WTC11 (cell line): Measurements from ENCODE around the gene MRTFA. TPM values are rescaled to one million over a fixed set of nuclear protein-coding genes. Genes with fewer than 3 reads are reported as not detected.

Experiments
- ATAC-seq: fragments of 200-7000 bp; cut with Tn5 transposase; 2 replicates; pipeline ENCODE4 v1.10.0; 2021; ENCODE audit warnings: mild to moderate bottlenecking, moderate library complexity
- CTCF ChIA-PET: fragments of 300-600 bp; sonication (Branson Sonifier 250); formaldehyde crosslinking; loops from one replicate; lab custom pipeline; 2021; ENCODE audit warnings: antibody characterized with exemption; lab: Charles Lee
- POLR2A ChIA-PET: fragments of 350-600 bp; sonication (Branson Sonifier 250); formaldehyde crosslinking; loops from one replicate; lab custom pipeline; 2021; ENCODE audit warnings: antibody characterized with exemption; lab: Charles Lee
- DNase-seq: peaks from one replicate; pipeline ENCODE4 v3.0.0; 2021; ENCODE audit warnings: low spot score
- H3K27ac Mint-ChIP-seq: 2 replicates; pipeline ENCODE4 v1.8.0; 2021; ENCODE audit warnings: mixed read lengths
- H3K27me3 Mint-ChIP-seq: 2 replicates; pipeline ENCODE4 v1.8.0; 2021; ENCODE audit warnings: low read depth, mild to moderate bottlenecking, moderate library complexity, mixed read lengths
- H3K36me3 Mint-ChIP-seq: 2 replicates; pipeline ENCODE4 v1.8.0; 2021; ENCODE audit warnings: mixed read lengths
- H3K4me1 Mint-ChIP-seq: 2 replicates; pipeline ENCODE4 v1.8.0; 2022; ENCODE audit warnings: mixed read lengths
- H3K4me3 Mint-ChIP-seq: 2 replicates; pipeline ENCODE4 v1.8.0; 2021; ENCODE audit warnings: mild to moderate bottlenecking, moderate library complexity, mixed read lengths
- H3K9me3 Mint-ChIP-seq: 2 replicates; pipeline ENCODE4 v1.8.0; 2021; ENCODE audit warnings: mixed read lengths
- ELF4 ChIP-seq: sonication (generic); formaldehyde crosslinking; IDR thresholded peaks from 2 replicates; pipeline ENCODE4 v1.8.1; 2022; ENCODE audit warnings: low read depth, mild to moderate bottlenecking, moderate library complexity, missing genetic modification reagents
- ETV6 ChIP-seq: sonication (generic); formaldehyde crosslinking; IDR thresholded peaks from 2 replicates; pipeline ENCODE4 v1.8.1; 2022; ENCODE audit warnings: mild to moderate bottlenecking, missing genetic modification reagents
- FOXJ3 ChIP-seq: sonication (generic); formaldehyde crosslinking; IDR thresholded peaks from 2 replicates; pipeline ENCODE4 v1.9.0; 2021; ENCODE audit warnings: missing genetic modification reagents, mild to moderate bottlenecking, borderline replicate concordance
- GABPB1 ChIP-seq: sonication (generic); formaldehyde crosslinking; IDR thresholded peaks from 2 replicates; pipeline ENCODE4 v1.8.1; 2023; ENCODE audit warnings: mild to moderate bottlenecking, missing genetic modification reagents
- HMGA2 ChIP-seq: fragments of 250-450 bp; sonication (Bioruptor Pico); IDR thresholded peaks from 2 replicates; pipeline ENCODE4 v1.4.0; 2021; ENCODE audit warnings: mild to moderate bottlenecking, moderate library complexity
- ZNF138 ChIP-seq: sonication (generic); formaldehyde crosslinking; conservative IDR thresholded peaks from 2 replicates; pipeline ENCODE4 v1.8.1; 2022; ENCODE audit warnings: mild to moderate bottlenecking, moderate library complexity, missing genetic modification reagents
- ZNF423 ChIP-seq: fragments of 250-450 bp; sonication (Bioruptor Pico); IDR thresholded peaks from 2 replicates; pipeline ENCODE4 v2.1.2; 2022; ENCODE audit warnings: mild to moderate bottlenecking, moderate library complexity
- total RNA-seq: library from RNA; stranded (reverse); gene quantifications from 3 replicates; pipeline ENCODE4 v1.2.3, GENCODE V29; 2021
- TF ChIP-seq, protein P1 (sequence below): sonication (generic); formaldehyde crosslinking; IDR thresholded peaks from 2 replicates; pipeline ENCODE4 v1.8.0; 2022; ENCODE audit warnings: mild to moderate bottlenecking, missing genetic modification reagents
- TF ChIP-seq, protein P2 (sequence below): fragments of 250-450 bp; sonication (Bioruptor Pico); IDR thresholded peaks from 2 replicates; pipeline ENCODE4 v1.8.0; 2021; ENCODE audit warnings: mild to moderate bottlenecking
- TF ChIP-seq, protein P3 (sequence below): sonication (generic); formaldehyde crosslinking; IDR thresholded peaks from 2 replicates; pipeline ENCODE4 v1.8.1; 2023; ENCODE audit warnings: mild to moderate bottlenecking, moderate library complexity, missing genetic modification reagents
- TF ChIP-seq, protein P4 (sequence below): sonication (generic); formaldehyde crosslinking; conservative IDR thresholded peaks from 2 replicates; pipeline ENCODE4 v1.8.1; 2022; ENCODE audit warnings: mild to moderate bottlenecking, missing genetic modification reagents
- TF ChIP-seq, protein P5 (sequence below): sonication (generic); formaldehyde crosslinking; IDR thresholded peaks from 2 replicates; pipeline ENCODE4 v1.8.0; 2023; ENCODE audit warnings: missing genetic modification reagents
- TF ChIP-seq, protein P6 (sequence below): sonication (generic); formaldehyde crosslinking; IDR thresholded peaks from 2 replicates; pipeline ENCODE4 v1.8.1; 2022; ENCODE audit warnings: mild to moderate bottlenecking, missing genetic modification reagents, moderate library complexity, borderline replicate concordance
- TF ChIP-seq, protein P7 (sequence below): sonication (generic); formaldehyde crosslinking; IDR thresholded peaks from 2 replicates; pipeline ENCODE4 v1.8.1; 2023; ENCODE audit warnings: mild to moderate bottlenecking, missing genetic modification reagents
- TF ChIP-seq, protein P8 (sequence below): sonication (generic); formaldehyde crosslinking; IDR thresholded peaks from 2 replicates; pipeline ENCODE4 v1.8.1; 2023; ENCODE audit warnings: mild to moderate bottlenecking, missing genetic modification reagents
- TF ChIP-seq, protein P9 (sequence below): sonication (generic); formaldehyde crosslinking; IDR thresholded peaks from 2 replicates; pipeline ENCODE4 v1.8.1; 2023; ENCODE audit warnings: mild to moderate bottlenecking, missing genetic modification reagents, moderate library complexity

MRTFA gene
- total RNA-seq, 1 experiment from 2014 or later = 48.4 TPM

DNA sequence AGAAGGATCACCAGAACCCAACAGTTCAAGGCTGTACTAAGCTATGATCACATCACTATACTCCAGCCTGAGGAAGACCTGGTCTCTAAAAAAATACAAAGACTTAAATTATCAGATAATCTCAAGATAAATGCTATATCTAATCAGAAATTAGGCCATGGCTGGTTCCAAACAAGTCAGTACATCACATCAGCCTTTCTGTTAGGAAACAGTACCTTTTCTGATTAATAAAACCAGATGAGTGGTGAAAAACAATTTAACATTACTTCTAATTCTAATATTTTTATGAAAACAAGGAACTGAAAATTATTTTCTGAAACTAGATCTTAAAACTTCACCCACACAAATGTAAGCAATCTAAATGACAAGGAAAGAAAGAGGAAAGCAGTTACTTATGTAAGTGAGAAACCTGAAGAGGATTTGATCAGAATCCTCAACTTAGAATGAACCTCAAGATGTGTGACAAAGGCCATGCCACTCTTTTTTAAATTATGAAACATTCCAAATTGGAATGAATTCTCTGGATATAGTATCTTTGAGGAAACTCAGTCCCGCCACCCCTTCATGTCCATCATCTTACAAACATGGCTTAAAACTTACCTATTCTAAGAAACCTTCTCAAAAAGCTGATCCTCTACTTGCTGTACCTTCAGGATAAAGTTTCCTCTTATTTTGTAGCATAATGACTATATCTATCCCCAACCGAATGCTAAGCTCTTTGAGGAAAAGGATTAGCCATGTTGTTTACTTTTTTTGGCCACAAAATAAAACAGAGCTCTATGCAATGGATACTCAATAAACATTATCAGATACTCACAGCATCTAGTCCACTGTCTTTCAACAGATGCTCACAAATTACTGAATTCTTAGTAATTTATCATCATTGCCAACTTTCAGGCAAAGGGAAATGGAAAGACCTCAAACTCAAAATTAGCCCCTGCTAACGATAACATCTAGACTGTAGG lies 132.0 kb downstream of the MRTFA start:
- DNase-seq (no peak), ATAC-seq (no peak)
- TF ChIP-seq ZNF138 (CRISPR knock-in tag) = no peak
- TF ChIP-seq HMGA2 (CRISPR knock-in tag) = no peak
- TF ChIP-seq, protein P1, sequence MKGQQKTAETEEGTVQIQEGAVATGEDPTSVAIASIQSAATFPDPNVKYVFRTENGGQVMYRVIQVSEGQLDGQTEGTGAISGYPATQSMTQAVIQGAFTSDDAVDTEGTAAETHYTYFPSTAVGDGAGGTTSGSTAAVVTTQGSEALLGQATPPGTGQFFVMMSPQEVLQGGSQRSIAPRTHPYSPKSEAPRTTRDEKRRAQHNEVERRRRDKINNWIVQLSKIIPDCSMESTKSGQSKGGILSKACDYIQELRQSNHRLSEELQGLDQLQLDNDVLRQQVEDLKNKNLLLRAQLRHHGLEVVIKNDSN = no peak
- TF ChIP-seq ETV6 = no peak
- TF ChIP-seq, protein P2, sequence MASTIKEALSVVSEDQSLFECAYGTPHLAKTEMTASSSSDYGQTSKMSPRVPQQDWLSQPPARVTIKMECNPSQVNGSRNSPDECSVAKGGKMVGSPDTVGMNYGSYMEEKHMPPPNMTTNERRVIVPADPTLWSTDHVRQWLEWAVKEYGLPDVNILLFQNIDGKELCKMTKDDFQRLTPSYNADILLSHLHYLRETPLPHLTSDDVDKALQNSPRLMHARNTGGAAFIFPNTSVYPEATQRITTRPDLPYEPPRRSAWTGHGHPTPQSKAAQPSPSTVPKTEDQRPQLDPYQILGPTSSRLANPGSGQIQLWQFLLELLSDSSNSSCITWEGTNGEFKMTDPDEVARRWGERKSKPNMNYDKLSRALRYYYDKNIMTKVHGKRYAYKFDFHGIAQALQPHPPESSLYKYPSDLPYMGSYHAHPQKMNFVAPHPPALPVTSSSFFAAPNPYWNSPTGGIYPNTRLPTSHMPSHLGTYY (CRISPR knock-in tag) = no peak
- TF ChIP-seq, protein P3, sequence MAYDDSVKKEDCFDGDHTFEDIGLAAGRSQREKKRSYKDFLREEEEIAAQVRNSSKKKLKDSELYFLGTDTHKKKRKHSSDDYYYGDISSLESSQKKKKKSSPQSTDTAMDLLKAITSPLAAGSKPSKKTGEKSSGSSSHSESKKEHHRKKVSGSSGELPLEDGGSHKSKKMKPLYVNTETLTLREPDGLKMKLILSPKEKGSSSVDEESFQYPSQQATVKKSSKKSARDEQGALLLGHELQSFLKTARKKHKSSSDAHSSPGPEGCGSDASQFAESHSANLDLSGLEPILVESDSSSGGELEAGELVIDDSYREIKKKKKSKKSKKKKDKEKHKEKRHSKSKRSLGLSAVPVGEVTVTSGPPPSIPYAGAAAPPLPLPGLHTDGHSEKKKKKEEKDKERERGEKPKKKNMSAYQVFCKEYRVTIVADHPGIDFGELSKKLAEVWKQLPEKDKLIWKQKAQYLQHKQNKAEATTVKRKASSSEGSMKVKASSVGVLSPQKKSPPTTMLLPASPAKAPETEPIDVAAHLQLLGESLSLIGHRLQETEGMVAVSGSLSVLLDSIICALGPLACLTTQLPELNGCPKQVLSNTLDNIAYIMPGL = no peak
- TF ChIP-seq, protein P4, sequence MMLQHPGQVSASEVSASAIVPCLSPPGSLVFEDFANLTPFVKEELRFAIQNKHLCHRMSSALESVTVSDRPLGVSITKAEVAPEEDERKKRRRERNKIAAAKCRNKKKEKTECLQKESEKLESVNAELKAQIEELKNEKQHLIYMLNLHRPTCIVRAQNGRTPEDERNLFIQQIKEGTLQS = no peak
- no peak for TF ChIP-seq ELF4 (CRISPR knock-in tag)
- no peak for TF ChIP-seq FOXJ3 (CRISPR knock-in tag)
- TF ChIP-seq, protein P5, sequence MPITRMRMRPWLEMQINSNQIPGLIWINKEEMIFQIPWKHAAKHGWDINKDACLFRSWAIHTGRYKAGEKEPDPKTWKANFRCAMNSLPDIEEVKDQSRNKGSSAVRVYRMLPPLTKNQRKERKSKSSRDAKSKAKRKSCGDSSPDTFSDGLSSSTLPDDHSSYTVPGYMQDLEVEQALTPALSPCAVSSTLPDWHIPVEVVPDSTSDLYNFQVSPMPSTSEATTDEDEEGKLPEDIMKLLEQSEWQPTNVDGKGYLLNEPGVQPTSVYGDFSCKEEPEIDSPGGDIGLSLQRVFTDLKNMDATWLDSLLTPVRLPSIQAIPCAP = no peak
- no peak for TF ChIP-seq ZNF423 (CRISPR knock-in tag)
- TF ChIP-seq, protein P6, sequence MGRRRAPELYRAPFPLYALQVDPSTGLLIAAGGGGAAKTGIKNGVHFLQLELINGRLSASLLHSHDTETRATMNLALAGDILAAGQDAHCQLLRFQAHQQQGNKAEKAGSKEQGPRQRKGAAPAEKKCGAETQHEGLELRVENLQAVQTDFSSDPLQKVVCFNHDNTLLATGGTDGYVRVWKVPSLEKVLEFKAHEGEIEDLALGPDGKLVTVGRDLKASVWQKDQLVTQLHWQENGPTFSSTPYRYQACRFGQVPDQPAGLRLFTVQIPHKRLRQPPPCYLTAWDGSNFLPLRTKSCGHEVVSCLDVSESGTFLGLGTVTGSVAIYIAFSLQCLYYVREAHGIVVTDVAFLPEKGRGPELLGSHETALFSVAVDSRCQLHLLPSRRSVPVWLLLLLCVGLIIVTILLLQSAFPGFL (CRISPR knock-in tag) = no peak
- TF ChIP-seq, protein P7, sequence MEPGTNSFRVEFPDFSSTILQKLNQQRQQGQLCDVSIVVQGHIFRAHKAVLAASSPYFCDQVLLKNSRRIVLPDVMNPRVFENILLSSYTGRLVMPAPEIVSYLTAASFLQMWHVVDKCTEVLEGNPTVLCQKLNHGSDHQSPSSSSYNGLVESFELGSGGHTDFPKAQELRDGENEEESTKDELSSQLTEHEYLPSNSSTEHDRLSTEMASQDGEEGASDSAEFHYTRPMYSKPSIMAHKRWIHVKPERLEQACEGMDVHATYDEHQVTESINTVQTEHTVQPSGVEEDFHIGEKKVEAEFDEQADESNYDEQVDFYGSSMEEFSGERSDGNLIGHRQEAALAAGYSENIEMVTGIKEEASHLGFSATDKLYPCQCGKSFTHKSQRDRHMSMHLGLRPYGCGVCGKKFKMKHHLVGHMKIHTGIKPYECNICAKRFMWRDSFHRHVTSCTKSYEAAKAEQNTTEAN = no peak
- TF ChIP-seq, protein P8, sequence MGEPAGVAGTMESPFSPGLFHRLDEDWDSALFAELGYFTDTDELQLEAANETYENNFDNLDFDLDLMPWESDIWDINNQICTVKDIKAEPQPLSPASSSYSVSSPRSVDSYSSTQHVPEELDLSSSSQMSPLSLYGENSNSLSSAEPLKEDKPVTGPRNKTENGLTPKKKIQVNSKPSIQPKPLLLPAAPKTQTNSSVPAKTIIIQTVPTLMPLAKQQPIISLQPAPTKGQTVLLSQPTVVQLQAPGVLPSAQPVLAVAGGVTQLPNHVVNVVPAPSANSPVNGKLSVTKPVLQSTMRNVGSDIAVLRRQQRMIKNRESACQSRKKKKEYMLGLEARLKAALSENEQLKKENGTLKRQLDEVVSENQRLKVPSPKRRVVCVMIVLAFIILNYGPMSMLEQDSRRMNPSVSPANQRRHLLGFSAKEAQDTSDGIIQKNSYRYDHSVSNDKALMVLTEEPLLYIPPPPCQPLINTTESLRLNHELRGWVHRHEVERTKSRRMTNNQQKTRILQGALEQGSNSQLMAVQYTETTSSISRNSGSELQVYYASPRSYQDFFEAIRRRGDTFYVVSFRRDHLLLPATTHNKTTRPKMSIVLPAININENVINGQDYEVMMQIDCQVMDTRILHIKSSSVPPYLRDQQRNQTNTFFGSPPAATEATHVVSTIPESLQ (CRISPR knock-in tag) = no peak
- TF ChIP-seq GABPB1 (CRISPR knock-in tag) = no peak
- TF ChIP-seq, protein P9, sequence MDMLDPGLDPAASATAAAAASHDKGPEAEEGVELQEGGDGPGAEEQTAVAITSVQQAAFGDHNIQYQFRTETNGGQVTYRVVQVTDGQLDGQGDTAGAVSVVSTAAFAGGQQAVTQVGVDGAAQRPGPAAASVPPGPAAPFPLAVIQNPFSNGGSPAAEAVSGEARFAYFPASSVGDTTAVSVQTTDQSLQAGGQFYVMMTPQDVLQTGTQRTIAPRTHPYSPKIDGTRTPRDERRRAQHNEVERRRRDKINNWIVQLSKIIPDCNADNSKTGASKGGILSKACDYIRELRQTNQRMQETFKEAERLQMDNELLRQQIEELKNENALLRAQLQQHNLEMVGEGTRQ (CRISPR knock-in tag) = no peak
- Mint-ChIP-seq H3K9me3 (peaks cover 8% of the 10 kb centered on the region), H3K27ac (no peak overlapping the region), H3K36me3 (peaks cover 11% of the 10 kb centered on the region), H3K4me3 (no peak overlapping the region), H3K4me1 (peaks cover 6% of the 10 kb centered on the region), H3K27me3 (0 out of 2 replicates have a peak, but pooled peaks cover 3% of the 10 kb centered on the region)
- ChIA-PET POLR2A (no interaction called here), CTCF (interaction anchor here (0.6 kb wide), 1 partner anchor 65 kb away, joined by 5 read pairs; no protein-coding TSS in a partner anchor)
